OCI-LY1 (cell line): ENCODE measurements around the gene DIAPH2.

Source experiments
- H2AFZ ChIP-seq: fragments of 200-600 bp; sonication (generic), shearing (Covaris generic); 2 replicates; pipeline ENCODE4 v1.6.0; 2014; ENCODE audit warnings: antibody characterized with exemption, mild to moderate bottlenecking, low read length
- H3F3A ChIP-seq: fragments of 200-600 bp; sonication (generic), shearing (Covaris generic); 2 replicates; pipeline ENCODE4 v1.6.0; 2014; ENCODE audit warnings: mild to moderate bottlenecking, antibody characterized with exemption, low read length, moderate library complexity; ENCODE audit not compliant: insufficient read depth
- H3K27ac ChIP-seq: fragments of 200-600 bp; sonication (generic); 2 replicates; pipeline ENCODE4 v1.5.1; 2014; ENCODE audit warnings: low read length, mixed run types, mild to moderate bottlenecking, low read depth; ENCODE audit not compliant: poor library complexity, severe bottlenecking
- H3K27me3 ChIP-seq: fragments of 200-600 bp; sonication (generic); 2 replicates; pipeline ENCODE4 v1.6.0; 2014; ENCODE audit warnings: antibody characterized with exemption, mild to moderate bottlenecking, low read length, moderate library complexity; ENCODE audit not compliant: insufficient read depth
- H3K36me3 ChIP-seq: fragments of 200-600 bp; sonication (generic); 2 replicates; pipeline ENCODE4 v1.6.1; 2014; ENCODE audit warnings: mild to moderate bottlenecking, antibody characterized with exemption, low read length, moderate library complexity, mixed read lengths; ENCODE audit not compliant: insufficient read depth
- H3K4me1 ChIP-seq: fragments of 200-600 bp; sonication (generic); 2 replicates; pipeline ENCODE4 v1.5.1; 2014; ENCODE audit warnings: mild to moderate bottlenecking, low read length, moderate library complexity; ENCODE audit not compliant: insufficient read depth, severe bottlenecking
- H3K4me2 ChIP-seq: fragments of 200-600 bp; sonication (generic), shearing (Covaris generic); 2 replicates; pipeline ENCODE4 v1.6.1; 2014; ENCODE audit warnings: low read length
- H3K4me3 ChIP-seq: fragments of 200-600 bp; sonication (generic); 2 replicates; pipeline ENCODE4 v1.5.1; 2014; ENCODE audit warnings: low read length, low read depth, mild to moderate bottlenecking, mixed read lengths; ENCODE audit not compliant: poor library complexity, severe bottlenecking
- H3K79me2 ChIP-seq: fragments of 200-600 bp; shearing (Covaris generic); 2 replicates; pipeline ENCODE4 v1.6.1; 2016; ENCODE audit warnings: mixed run types, low read length, mixed read lengths; ENCODE audit not compliant: insufficient read depth
- H3K9ac ChIP-seq: fragments of 200-600 bp; sonication (generic), shearing (Covaris generic); 2 replicates; pipeline ENCODE4 v1.6.1; 2014; ENCODE audit warnings: mild to moderate bottlenecking, low read length, mixed read lengths
- H3K9me2 ChIP-seq: fragments of 200-600 bp; sonication (generic), shearing (Covaris generic); 2 replicates; pipeline ENCODE4 v1.6.1; 2014; ENCODE audit warnings: low read depth, mild to moderate bottlenecking, low read length, mixed read lengths
- H3K9me3 ChIP-seq: fragments of 200-600 bp; shearing (Covaris generic); 2 replicates; pipeline ENCODE4 v1.6.1; 2014; ENCODE audit warnings: low read length, mixed read lengths
- H4K20me1 ChIP-seq: fragments of 200-600 bp; sonication (generic), shearing (Covaris generic); 2 replicates; pipeline ENCODE4 v1.6.0; 2016; ENCODE audit warnings: mild to moderate bottlenecking, low read length; ENCODE audit not compliant: insufficient read depth
- CTCF ChIP-seq: fragments of 200-600 bp; sonication (generic), shearing (Covaris generic); IDR thresholded peaks from 2 replicates; pipeline ENCODE4 v1.5.1; 2017; ENCODE audit warnings: mild to moderate bottlenecking, antibody characterized with exemption, low read length, moderate library complexity, mixed read lengths
- EZH2 ChIP-seq: fragments of 200-600 bp; sonication (generic), shearing (Covaris generic); IDR thresholded peaks from 2 replicates; pipeline ENCODE4 v1.8.0; 2017; ENCODE audit warnings: borderline replicate concordance, mixed run types, mild to moderate bottlenecking, antibody characterized with exemption, low read length, moderate library complexity, mixed read lengths

DIAPH2 gene

GRCh38 chrX:96687776-96688175 lies 3.1 kb downstream of the DIAPH2 start:
- H3K9ac ChIP-seq = no peak overlapping the region
- TF ChIP-seq CTCF = no peak
- TF ChIP-seq EZH2 = no peak
- H3K36me3 ChIP-seq = no peaks in the 10 kb centered on the region
- no peak overlapping the region for H3K4me3 ChIP-seq
- H3K79me2 ChIP-seq = no peaks in the 10 kb centered on the region
- no peaks in the 10 kb centered on the region for H3K9me2 ChIP-seq
- no peaks in the 10 kb centered on the region for H4K20me1 ChIP-seq
- H3K4me1 ChIP-seq = peaks cover 16% of the 10 kb centered on the region
- H3F3A ChIP-seq = no peaks in the 10 kb centered on the region
- no peak overlapping the region for H3K4me2 ChIP-seq
- no peaks in the 10 kb centered on the region for H3K9me3 ChIP-seq
- H2AFZ ChIP-seq = no peak overlapping the region
- no peak overlapping the region for H3K27ac ChIP-seq
- no peaks in the 10 kb centered on the region for H3K27me3 ChIP-seq

- H3K4me3 ChIP-seq = no peak overlapping the region
- no peak overlapping the region for H3K27ac ChIP-seq
Observed at GRCh38 chrX:96688789-96689188, 4.1 kb downstream of the DIAPH2 start.

GRCh38 chrX:96689991-96690390 lies 5.3 kb downstream of the DIAPH2 start:
- TF ChIP-seq EZH2 (no peak), CTCF (no peak)
- no peaks in the 10 kb centered on the region for H3K9me2 ChIP-seq
- H3K4me3 ChIP-seq = no peak overlapping the region
- H3K4me2 ChIP-seq = no peak overlapping the region
- peaks cover 8% of the 10 kb centered on the region for H3K4me1 ChIP-seq
- H3K27me3 ChIP-seq = no peaks in the 10 kb centered on the region
- no peaks in the 10 kb centered on the region for H3K79me2 ChIP-seq
- H3F3A ChIP-seq = no peaks in the 10 kb centered on the region
- H3K27ac ChIP-seq = no peak overlapping the region
- no peak overlapping the region for H2AFZ ChIP-seq
- no peaks in the 10 kb centered on the region for H3K9me3 ChIP-seq
- no peaks in the 10 kb centered on the region for H4K20me1 ChIP-seq
- H3K36me3 ChIP-seq = no peaks in the 10 kb centered on the region
- H3K9ac ChIP-seq = no peak overlapping the region

More at GRCh38 chrX:96688789-96689188, 4.1 kb downstream of the DIAPH2 start:
- H3K4me2 ChIP-seq = no peak overlapping the region
- TF ChIP-seq EZH2 (no peak), CTCF (no peak)
- H3F3A ChIP-seq = no peaks in the 10 kb centered on the region
- no peaks in the 10 kb centered on the region for H3K9me2 ChIP-seq
- H3K9ac ChIP-seq = no peak overlapping the region
- H3K9me3 ChIP-seq = no peaks in the 10 kb centered on the region
- no peaks in the 10 kb centered on the region for H4K20me1 ChIP-seq
- no peaks in the 10 kb centered on the region for H3K79me2 ChIP-seq
- no peaks in the 10 kb centered on the region for H3K36me3 ChIP-seq
- no peak overlapping the region for H2AFZ ChIP-seq
- H3K27me3 ChIP-seq = no peaks in the 10 kb centered on the region
- peaks cover 14% of the 10 kb centered on the region for H3K4me1 ChIP-seq
